ENCODE results near the gene C4orf36. TPM values are rescaled to one million over a fixed set of nuclear protein-coding genes. Genes with fewer than 3 reads are reported as not detected.

The C4orf36 gene
- total and polyA plus RNA-seq, 2 of the 8 experiments (the other 6 are each of a cell fraction or from before 2014, with no cell fraction given): 1.2 to 1.5 TPM

DNA sequence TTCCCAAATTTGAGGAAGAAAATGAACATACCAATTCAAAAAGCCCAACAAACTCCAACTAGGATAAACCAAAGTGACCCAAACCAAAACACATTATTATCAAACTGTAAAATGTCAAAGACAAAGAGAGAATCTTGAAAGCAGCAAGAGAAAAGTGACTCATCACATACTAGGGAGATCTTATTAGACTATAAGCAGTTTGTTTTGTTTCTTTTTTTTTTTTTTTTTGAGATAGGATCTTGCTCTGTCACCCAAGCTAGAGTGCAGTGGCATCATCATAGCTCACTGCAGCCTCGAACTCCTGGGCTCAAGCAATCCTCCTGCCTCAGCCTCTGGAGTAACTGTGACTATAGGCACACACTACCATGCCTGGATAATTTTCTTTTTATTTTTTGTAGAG is 12.6 kb downstream of the C4orf36 start (continued):
- TF ChIP-seq GABPA (IDR thresholded peaks at IDR 0.05; ENCODE audit: borderline replicate concordance, insufficient read depth, low read length): no peak
- TF ChIP-seq BCL11A (IDR thresholded peaks at IDR 0.05; ENCODE audit: low read depth in 2 of 2, low read length in 2 of 2): no peak
- TF ChIP-seq POLR2AphosphoS5 (IDR thresholded peaks at IDR 0.05; ENCODE audit: low read depth, low read length): no peak
- no peak for TF ChIP-seq SIX5 (IDR thresholded peaks at IDR 0.05; ENCODE audit: low read depth, low read length)
- no peak for TF ChIP-seq EZH2 (IDR thresholded peaks at IDR 0.05; ENCODE audit: low read depth, low read length, severe bottlenecking)
- TF ChIP-seq, protein P1, sequence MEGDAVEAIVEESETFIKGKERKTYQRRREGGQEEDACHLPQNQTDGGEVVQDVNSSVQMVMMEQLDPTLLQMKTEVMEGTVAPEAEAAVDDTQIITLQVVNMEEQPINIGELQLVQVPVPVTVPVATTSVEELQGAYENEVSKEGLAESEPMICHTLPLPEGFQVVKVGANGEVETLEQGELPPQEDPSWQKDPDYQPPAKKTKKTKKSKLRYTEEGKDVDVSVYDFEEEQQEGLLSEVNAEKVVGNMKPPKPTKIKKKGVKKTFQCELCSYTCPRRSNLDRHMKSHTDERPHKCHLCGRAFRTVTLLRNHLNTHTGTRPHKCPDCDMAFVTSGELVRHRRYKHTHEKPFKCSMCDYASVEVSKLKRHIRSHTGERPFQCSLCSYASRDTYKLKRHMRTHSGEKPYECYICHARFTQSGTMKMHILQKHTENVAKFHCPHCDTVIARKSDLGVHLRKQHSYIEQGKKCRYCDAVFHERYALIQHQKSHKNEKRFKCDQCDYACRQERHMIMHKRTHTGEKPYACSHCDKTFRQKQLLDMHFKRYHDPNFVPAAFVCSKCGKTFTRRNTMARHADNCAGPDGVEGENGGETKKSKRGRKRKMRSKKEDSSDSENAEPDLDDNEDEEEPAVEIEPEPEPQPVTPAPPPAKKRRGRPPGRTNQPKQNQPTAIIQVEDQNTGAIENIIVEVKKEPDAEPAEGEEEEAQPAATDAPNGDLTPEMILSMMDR (IDR thresholded peaks at IDR 0.05; ENCODE audit: control extremely low read depth in 1 of 3, insufficient read depth in 1 of 3, low read depth in 1 of 3, low read length in 3 of 3): no peak

All from H1 (cell line).